Stimulated activated CD8-positive, alpha-beta memory T cell treated with anti-CD3 and anti-CD28 coated beads, Interleukin-4, amount 100 ng/mL, for 48 hours (primary cell): Measurements from ENCODE around the gene SLAMF9.

Source experiments
- DNase-seq: peaks from one replicate; pipeline ENCODE4 v3.0.0-alpha.2; 2020

Gene SLAMF9

DNA sequence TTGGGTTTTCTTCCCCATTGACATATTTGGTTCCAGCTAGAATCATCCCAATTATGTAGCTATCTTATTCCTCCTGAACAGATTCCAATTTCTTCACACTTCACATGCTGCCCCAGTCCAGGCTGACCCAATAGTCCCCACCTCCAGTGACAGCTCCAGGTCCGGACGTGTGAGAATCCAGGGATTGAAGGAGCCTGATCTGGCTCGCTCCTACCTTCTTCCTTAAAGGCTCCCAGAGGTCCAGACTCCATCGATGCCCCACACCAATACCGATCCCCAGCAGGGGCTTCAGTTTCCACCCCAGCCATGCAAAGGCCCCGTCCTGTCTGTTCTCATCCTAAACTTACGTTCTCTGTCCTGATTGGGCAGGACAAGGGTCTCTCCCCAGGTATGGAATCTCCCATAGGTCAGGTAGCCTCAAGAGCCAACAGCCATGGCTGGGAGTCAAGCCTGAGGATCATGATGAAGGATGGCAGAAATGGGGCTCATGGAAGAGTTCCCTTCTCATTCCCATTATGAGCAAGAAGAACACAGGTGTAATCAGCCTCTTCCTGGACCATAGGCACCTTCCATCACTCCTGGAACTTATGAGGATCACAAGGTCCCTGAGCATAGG is 20.4 kb upstream of the SLAMF9 start:
- no peak for DNase-seq

DNA sequence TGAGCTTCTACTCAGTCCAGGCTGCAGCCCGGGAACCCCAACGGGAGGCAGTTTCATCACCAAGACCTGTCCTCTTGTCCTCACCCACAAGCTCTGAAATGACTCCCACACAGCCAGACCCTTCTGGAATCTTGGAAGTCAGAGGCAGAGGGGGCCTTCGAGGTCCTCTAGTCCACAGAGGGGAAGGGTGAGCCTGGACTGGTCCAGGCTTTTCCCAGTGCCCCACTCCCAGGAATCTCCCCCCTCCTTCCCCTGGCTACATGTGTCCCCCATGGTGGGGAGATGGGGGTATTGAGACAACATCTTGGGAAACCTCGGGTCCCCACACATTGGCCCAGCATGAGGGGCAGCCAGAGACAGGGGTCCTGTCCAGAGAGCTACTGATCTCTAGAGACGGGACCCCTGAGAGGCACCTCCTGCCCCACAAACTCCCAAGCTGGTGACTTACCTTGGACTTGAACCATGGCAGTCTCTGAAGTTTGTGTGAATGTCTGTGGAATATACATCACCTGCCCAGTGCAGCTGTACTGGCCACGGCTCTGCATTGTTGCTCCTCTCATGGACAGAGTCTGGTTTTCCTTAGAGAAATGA is 19.4 kb upstream of the SLAMF9 start:
- DNase-seq, result no peak

DNA sequence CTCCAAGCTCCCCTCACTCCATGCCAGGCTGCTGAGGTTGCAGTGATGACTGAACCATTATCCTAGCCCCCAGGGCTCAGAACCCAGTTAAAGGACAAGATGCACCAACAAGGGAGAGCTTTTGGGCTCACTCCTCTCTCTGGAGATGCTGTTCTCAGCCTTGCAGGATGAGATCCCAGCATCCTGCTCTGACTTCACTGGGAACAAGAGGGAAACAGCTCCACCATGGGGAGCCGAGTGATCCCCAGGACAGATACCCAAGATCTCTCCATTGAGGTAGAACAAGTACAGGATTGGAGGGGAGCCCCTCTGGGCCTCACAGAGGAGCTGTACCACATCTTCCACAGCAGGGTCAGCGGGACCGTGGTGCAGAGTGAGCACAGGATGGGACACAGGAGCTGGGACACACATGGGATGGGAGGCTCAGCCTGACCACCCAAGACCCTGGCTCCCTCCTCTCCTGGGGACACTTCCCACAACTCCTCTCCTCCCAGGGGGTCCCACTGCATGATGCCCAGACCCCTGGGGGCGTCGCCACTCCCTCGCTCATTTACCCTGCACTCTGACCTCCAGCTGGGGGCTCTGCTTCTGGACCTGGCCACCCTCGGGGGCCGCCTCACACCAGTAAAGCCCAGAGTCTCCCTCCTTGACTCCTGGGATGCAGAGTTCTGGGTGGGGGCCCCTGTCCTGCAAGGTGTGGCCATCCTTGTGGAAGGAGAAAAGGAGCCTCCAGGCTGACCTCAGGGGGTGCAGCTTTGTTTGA is 18.6 kb upstream of the SLAMF9 start:
- no peak for DNase-seq

DNA sequence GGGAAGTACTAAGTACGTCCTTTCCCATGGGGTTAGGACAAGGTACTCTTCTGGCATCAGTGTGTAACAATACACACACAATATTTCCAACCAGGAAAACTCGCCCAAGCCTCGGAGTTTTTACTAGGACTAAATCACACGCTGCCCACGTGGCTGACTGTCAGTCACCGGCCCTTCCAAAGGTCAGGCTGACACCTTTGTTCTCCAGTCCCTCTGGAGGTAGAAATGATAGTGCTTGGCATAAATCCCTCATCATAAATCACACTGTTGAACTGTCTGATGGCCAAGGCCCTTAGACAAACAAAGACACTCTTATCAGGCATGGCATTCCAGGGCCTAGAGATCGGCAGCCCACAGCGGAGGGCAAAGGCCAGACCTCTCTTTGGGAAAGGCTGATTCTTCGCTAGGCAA is 16.9 kb upstream of the SLAMF9 start:
- DNase-seq, result no peak

DNA sequence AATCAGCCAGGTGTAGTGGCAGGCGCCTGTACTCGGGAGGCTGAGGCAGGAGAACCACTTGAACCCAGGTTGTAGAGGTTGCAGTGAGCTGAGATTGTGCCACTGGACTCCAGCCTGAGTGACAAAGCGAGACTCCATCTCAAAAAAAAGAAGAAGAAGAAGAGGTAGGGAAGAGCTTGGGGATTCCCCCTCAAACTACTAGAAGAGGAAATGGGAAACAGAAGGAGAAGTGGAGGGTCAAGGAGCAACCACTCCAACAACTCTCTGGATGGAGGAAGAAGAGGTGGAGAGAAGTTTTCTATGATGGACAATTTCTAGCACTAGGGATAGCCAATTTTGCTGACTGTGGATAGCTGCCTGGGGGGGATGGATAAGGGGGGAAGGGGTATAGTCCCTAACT is 14.9 kb upstream of the SLAMF9 start:
- DNase-seq, result no peak

DNA sequence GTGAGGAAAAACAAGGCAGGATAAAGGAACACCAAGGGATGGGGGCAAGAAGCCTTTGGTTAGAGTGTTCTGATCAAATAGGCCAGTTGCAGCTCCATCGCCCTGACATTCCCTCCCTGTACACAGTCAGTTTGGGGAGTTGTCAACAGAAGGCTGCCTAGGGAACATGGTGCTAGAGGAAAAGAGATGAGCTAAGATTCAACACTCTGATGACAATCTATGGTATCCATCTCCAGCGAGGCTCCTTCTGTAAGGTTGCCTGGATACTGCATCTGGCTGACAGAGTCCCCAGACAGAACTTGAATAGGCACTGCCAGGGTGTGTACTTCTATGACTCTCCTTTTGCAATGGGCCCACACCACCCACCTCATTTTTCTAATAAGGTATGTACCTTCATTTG is 11.2 kb upstream of the SLAMF9 start:
- no peak for DNase-seq

DNA sequence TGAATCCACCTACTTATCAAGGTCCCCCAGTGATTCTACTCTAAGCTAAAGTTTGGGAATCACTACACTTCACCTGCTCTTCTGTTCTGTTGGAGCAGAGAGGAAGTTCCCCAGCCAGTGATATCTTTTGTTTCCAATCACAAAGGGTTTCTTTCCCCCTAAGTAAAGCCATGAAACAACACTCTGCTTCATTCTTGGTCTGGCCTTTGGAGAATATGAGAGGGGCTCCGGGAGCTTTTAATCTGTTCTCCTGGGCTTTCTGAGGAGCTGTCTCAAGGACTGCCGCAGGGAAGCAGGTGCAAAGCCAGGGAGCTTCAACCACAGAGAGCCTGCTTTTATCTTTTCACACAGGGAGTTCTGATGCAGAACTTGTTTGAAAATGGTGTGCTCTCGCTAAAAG is 10.1 kb upstream of the SLAMF9 start:
- DNase-seq, result no peak

DNA sequence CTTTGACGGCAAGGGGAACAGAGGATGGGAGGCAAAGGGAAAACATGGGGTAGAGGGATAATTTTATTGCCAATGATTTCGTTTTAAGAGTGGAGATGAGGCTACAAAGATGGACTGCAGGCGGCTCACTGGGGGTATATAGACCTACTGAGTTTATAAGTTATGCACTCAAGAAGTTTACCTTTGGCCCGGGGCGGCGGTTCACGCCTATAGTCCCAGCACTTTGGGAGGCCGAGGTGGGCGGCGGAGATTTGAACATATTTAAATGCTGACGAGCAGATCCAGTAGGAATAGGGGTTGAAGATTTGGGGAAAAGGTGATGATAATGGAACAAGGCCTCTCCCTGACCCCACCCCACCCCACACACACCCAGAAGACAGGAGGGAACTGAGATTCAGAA is 8.1 kb upstream of the SLAMF9 start:
- DNase-seq, result no peak

DNA sequence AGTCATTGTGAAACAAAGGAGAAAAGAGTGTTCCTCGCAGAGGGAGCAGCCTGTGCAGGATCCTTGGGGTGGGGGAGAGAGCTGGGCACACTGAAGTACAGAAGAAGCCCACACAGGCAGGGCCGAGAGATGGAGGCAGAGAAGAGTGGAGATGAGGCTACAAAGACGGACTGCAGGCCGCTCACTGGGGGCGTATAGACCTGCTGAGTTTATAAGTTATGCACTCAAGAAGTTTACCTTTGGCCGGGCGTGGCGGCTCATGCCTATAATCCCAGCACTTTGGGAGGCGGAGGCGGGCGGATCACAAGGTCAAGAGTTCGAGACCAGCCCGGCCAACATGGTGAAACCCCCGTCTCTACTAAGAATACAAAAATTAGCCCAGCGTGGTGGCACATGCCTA is 7.6 kb upstream of the SLAMF9 start:
- no peak for DNase-seq

DNA sequence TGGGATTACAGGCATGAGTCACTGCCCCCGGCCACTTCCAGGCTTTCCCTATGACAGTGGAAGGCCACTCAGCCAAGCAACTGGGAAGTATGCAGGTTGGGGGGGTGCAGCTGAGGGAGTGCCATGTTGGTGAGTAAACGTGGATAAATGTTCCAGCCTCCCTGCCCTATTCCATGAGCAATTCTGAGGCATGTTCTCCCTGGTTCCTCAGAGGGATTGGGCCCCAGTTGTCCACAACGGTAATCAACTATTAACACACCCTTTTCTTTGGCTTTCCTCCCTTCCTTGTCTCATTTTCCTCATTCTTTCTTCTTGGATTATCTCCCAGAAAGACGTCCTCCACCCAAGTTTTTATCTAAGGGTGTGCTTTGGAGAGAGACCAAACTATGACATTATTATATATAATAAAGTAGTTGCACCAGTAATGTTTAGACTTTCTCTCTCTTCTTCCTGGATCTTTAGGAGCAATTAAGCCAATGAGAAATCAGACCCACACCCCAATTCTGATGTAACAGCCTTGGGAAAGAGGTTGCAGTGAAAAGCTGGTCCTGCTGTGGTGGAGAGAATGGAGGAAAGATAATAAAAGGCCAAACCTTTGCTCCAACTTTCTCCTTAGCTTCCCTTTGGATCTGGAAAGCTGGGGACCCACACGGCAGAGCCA is 6.8 kb upstream of the SLAMF9 start:
- no peak for DNase-seq

DNA sequence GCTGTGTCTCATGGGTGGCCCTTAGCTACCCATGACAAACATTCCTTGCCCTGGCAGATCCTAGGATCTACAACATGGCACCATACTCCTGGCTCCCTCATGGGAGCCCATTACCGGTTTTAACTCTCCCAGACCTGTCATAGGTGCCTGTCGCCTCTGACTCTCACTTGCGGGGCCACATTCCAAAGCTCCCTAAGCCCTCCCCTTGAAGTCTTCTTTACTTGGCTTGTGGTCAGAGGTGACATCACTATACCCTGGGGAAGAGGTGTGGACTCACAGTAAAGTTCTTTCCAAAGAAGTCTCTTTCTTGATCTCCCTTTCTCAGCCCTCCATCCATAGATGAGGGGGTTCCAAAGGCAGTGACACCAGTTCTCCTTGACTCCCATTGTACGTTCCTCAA is 5.4 kb upstream of the SLAMF9 start:
- DNase-seq, result no peak

DNA sequence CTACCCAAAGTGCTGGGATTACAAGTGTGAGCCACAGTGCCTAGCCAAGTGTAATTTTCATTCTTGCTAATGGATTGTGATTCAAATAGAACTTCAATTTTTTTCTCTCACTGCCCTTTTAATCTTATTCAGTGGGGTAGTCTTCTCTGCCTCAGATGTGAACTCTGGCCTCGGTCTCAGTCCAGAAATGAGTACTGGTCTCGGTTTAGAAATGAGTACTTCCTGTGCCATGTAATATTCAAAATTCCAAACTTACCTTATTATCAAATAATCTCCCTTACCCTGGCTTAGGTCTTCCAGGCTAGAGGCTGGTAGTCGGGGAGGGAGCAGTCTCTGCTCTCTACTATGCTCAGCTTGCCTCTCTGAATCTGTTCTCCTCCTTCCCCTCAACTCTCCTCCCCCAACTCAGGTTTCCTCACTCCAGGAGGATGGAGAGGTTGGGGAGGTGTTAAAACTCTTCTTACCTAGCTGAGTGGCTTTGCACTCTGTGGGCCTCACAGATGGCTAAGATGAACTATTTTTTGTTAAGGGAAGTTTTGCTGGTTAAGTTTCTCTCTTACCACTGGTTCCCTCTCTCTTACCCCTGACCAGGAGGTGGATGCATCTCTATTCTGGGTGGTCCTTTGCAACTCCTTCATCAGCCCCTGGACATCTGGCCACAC is 4.8 kb upstream of the SLAMF9 start:
- DNase-seq, result no peak

DNA sequence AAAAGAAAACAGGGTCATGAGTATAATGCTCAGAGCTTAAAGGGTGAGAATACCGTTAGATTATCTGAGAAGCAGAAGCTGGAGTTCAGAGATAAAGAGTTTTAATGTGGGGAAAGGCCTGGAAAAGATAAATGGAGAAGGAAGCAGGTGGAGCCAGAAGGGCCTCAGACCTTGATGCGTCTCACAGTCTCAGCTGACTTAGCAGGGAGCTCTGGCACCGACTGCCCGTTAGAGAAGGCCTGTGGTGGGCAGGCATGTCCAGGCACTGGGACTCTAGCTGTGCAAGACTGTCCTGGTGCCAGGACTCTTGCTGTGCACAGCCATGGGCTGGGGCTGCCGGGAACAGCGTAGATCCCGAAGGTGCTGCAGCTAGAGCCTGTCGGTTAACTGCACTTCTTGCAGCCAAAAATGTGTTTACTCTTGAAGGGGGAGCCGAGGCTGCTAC is 3.8 kb upstream of the SLAMF9 start:
- DNase-seq, result no peak

DNA sequence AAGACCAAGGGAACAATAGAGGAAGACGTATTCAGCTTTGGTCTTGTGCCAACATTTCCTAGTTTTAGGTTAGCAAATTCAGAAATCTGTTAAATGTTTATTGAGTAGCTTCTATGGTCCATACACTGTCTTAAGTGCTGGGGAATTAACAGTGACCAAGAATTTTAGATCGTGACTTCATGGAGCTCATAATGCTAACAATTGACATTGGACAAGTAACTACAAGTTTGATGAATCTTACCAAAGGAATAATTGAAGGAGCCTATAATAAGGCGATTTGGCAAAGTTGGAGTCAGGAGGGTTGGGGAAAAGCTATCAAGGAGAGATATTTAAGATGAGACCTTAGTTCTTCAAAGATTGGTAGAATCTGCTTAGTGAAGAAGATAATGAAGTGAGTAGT is 1.4 kb upstream of the SLAMF9 start:
- no peak for DNase-seq

DNA sequence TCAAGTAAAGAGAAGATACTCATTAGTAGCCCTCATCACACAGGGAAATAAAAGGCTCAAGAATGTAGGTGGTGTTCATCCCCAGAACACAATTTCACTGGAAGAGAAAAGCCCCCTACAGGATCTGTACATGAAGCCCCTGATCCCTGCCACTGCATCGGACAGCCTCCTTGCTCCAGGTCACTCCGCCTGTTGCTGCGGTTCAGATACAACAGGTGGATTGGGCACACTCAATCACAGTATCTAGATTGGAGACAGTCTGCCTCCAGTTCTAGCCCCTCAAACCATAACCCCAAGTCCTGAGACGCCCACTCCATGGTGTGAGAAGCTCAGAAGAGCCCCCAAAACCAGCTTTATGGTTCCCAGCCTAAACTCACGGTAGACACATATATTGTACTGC is 1.1 kb downstream of the SLAMF9 start:
- DNase-seq, result no peak

DNA sequence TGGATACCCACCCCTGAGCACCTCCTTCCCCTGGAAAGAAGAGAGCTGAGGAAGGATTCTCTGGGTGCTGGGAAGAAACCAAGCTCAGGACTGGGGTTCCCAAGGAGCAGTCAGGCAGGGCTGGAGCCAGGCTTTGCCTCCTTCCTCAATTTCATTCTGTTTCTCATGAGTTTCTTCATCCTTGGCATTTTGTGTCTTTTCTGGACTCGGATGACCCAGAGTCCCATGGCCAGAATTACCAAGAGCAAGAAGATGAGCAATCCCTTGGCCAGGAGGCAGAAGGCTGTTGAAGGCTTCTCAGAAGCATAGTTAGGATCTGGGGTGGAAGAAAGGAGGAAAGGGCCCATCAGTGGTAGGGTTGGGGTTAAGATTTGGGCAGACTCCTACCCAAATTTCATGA is 2.5 kb downstream of the SLAMF9 start:
- DNase-seq, result no peak

DNA sequence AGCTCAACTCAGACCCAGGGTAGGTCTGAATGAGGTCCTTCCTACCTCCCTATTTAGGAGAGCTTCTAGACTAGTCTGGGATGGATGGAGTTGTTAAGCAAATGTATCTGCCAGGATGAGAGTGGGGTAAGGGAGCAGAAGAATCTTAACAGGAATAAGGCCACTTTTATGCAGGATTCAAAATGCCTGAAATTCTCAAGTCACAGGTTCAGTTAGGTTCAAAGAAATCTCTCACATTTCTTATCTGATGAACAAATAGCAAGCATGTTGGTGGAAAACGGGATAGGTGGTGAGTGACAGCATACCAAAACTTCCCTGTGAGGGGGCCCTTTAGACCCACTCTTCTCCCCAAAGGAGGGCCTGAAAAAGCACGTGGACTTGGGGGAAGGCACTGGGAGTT is 3.0 kb downstream of the SLAMF9 start:
- no peak for DNase-seq

DNA sequence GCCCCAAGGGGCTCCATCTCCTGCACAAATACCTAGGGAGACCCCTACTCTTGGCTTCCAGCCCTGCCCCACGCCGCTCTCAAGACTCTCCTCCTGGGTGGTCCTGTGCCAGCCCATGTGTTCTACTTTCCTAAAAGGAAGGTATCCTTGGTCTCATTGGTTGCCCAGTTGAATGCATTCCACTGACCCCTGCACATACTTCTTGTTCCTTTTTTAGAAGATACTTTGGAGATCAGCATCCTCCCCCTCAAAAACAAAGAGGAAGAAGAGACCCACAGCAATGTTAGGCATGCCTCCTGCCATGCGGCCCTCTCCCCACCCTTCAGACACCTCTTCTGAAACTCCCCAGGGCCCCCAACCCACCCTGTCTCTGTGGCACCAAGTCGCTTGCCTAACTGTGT is 4.1 kb downstream of the SLAMF9 start:
- DNase-seq, result no peak

DNA sequence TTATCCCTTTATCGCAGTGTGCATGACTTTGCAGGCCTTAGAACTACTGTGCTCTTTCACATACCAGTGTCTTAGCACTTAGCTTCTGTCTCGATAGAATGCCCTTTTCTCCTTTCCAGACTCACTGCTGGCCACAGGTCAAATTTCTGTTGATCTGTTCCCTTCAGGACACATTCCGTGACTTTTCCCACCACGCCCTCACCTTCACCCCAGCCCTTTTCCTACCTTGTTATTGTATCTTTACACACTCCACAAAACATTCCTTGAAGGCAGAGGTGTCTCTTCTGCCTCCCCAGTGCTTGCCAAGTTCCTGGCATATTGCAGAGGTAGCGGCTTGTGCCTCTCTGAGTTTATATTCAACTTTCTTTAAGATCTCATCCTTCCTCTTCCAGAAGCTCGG is 4.9 kb downstream of the SLAMF9 start:
- no peak for DNase-seq

DNA sequence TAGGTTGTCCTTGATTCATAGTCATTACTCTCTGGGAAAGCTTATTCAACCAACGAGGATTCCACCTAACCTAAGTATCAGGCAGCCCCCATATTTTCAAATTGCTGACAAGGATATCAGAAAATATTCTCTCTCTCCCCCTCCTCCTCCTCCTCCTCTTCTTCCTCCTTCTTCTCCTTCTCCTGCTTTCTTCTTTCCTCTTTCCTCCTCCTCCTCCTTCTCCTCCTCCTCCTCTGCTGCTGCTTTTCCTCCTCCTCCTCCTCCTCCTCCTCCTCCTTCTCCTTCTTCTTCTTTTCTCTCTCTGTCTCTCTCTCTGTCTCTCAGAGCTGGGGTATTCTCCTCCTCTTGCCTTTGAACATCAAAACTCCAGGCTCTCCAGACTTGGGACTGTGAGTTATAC is 6.1 kb downstream of the SLAMF9 start:
- no peak for DNase-seq

DNA sequence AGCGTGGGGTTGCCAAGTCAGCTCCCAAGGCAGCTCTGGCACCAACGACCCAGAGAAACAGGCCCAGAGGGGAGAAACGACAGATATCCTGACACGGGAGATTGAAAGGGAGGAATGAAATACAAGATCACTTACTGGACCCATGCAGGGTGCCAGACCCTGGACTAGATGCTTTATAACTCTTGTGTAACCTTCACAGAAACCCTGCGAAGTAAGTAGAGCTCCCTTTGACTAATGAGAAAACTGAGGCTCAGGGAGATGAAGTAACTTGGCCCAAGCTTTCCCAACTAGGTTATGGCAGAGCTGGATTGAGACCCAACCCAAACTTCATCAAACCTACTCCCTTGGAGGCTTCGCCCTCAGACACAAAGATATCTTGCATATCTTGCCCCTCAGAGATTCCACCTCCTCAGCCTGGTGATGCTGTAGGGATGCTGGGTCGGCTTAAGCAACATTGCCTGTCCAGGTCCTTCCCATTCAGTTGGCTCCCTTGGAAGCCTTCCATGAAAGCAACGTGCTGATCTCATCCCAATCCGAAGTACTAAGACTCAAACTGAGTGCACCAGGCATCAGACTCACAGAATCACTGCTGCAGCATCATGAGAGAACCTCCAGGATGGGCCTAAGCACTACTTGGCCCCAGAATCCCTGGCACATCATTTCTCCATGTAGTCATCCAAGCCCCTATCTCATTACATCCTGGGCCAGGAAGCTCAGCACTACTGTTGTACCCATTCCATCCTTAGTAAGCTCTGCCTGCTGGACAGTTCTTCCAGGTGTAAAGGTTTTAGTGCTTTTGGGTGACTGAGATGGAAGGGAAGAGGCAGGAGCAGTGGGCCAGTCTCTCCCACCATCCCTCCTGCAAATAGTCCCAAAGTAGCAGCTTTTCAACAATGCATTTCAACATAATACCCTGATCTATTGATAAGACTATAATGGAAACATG is 7.5 kb downstream of the SLAMF9 start:
- DNase-seq, result no peak
